ENCODE data around the gene CD40LG.

GRCh38 chrX:136627409-136627808, 20.5 kb upstream of the CD40LG start:
- TF ChIP-seq, protein P1, sequence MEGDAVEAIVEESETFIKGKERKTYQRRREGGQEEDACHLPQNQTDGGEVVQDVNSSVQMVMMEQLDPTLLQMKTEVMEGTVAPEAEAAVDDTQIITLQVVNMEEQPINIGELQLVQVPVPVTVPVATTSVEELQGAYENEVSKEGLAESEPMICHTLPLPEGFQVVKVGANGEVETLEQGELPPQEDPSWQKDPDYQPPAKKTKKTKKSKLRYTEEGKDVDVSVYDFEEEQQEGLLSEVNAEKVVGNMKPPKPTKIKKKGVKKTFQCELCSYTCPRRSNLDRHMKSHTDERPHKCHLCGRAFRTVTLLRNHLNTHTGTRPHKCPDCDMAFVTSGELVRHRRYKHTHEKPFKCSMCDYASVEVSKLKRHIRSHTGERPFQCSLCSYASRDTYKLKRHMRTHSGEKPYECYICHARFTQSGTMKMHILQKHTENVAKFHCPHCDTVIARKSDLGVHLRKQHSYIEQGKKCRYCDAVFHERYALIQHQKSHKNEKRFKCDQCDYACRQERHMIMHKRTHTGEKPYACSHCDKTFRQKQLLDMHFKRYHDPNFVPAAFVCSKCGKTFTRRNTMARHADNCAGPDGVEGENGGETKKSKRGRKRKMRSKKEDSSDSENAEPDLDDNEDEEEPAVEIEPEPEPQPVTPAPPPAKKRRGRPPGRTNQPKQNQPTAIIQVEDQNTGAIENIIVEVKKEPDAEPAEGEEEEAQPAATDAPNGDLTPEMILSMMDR (conservative IDR thresholded peaks at IDR 0.05; ENCODE audit: low read length): no peak
- TF ChIP-seq EZH2phosphoT487 (IDR thresholded peaks at IDR 0.05; ENCODE audit: borderline replicate concordance): no peak
